T-helper 2 cell treated with Interferon-gamma antibody and Interleukin-4, amounts not matched to agents 5 μg/mL and 100 μg/mL, for 36 hours (primary cell): Measurements from ENCODE around the gene SPACA9.

Experiments used
- DNase-seq: peaks from one replicate; pipeline ENCODE4 v3.0.0; 2021; ENCODE audit warnings: low spot score
- H3K27ac Mint-ChIP-seq: one replicate; pipeline ENCODE4 v1.8.0; 2021; ENCODE audit warnings: mild to moderate bottlenecking, mixed read lengths
- H3K27me3 Mint-ChIP-seq: one replicate; pipeline ENCODE4 v1.8.0; 2021; ENCODE audit warnings: low read depth, mixed read lengths
- H3K36me3 Mint-ChIP-seq: one replicate; pipeline ENCODE4 v1.8.0; 2021; ENCODE audit warnings: low read depth, mixed read lengths
- H3K4me1 Mint-ChIP-seq: one replicate; pipeline ENCODE4 v1.8.0; 2021; ENCODE audit warnings: low read depth, mixed read lengths
- H3K4me3 Mint-ChIP-seq: one replicate; pipeline ENCODE4 v1.8.0; 2022; ENCODE audit warnings: mild to moderate bottlenecking, moderate library complexity, mixed read lengths
- H3K9me3 Mint-ChIP-seq: one replicate; pipeline ENCODE4 v1.8.0; 2021; ENCODE audit warnings: mixed read lengths

Gene SPACA9

DNA sequence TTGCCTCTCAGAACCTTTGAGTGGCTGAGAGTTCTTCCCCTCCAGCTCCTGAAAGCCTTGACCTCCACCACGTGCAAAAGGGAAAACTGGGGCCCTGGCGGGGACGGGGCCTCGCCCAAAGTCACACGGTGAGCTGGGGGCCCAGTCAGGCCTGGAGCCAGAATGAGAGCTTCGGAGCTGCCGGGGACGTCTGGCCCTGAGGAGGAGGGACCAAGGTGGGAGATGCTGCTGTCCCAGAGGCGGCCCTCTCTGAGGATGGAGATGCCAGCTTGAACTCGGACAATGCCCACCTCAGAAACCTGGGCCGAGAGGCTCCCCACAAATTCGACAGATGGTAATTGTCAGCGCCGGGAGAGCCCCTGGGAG is 1.3 kb upstream of the SPACA9 start:
- Mint-ChIP-seq H3K9me3 (no peaks in the 10 kb centered on the region), H3K4me3 (peak overlapping the region; percentile 77), H3K27ac (no peak overlapping the region), H3K4me1 (peaks cover 19% of the 10 kb centered on the region), H3K36me3 (no peaks in the 10 kb centered on the region), H3K27me3 (no peaks in the 10 kb centered on the region)
- no peak for DNase-seq

DNA sequence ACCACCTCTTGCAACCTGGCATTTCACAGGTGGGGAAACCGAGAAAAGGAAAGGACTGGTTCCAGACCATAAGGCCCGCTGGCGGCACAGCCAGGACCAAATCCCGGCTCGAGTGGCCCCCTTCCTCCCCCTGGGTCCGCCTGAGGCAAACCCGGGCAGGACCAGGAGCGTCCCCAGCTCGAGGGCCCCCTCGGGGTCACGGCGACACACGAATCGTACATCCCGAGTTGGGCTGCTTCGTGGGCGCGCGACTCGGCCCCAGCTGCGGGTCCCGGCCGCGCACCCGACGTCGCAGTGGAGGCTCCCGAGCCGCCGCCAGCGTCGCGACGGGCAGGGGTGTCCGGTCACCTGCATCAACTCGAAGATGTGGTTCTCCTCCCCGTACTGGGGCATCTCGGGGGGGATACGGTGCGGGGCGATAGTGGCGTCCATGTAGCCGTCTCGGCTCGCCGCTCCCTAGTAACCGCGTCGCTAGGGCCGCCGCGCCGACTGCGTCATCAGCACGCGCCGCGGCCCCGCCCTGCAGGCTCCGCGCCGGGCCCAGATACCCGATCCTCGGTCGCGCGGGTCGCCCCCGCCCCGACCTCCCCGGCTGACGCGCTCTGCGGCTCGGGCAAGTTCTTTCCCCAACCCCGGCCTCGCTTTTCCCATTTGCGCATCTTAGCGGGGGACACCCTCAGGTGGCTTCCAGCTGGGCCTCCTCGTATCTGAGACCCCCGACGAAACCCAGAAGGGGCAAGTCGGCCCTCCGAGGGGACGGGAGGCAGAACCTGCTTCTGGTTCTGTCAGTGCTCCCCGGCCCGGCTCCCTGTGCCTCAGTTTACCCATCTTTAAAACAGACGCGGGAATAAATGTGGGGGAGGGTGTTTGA is 639 bp upstream of the SPACA9 start, which contains the start of gene AK8:
Gene AK8, minus strand, starts transcription at position 461 of the 871 bp plus-strand sequence. Its CDS starts 29 bp downstream, at position 432.
- Mint-ChIP-seq H3K9me3 (no peaks in the 10 kb centered on the region), H3K27ac (peak within 1 kb of the TSS; percentile 81), H3K27me3 (no peaks in the 10 kb centered on the region), H3K4me3 (peak within 1 kb of the TSS; percentile 83), H3K4me1 (peaks cover 21% of the 10 kb centered on the region), H3K36me3 (no peaks in the 10 kb centered on the region)
- DNase-seq = peak; percentile 81

DNA sequence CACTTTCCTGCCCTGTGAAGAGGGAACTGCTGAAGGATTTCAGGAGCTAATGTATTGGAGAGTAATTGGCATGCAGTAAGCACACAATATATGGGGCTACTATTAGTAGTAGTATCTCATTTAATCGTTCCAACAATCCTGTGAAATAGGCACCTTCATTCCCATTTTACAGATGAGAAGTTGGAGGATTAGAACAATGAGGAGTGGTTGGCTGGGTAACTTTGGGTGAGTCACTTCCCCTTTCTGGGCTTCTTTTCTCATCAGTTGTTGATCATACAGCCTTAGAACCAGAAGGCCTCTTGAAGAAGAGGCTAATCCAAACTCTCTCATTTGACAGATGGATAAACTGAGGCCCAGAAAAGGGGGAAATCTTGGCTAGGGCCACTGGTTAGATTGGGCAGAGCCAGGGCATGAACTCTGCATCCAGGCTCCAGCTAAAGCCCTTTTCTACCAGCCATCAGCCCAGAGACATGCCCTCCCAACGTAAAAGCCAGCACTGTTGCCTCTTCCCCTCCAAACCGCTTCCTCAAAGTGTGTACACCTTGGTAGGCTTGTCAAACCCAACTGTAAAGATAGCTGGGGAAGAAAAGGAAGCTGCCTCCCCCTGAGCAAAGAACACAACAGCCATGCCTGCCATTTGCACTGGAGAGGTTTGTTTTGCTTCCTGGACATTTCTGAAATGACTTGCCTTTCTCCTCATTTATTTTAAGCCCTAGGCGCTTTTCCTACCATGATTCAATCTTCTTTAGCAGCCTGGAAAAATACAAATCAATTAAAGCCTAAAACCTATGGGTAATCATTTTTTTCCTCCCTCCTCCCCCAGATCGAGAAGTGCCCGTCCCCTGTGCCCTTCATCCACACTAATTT is 992 bp downstream of the SPACA9 start:
- peaks cover 16% of the 10 kb centered on the region for H3K4me1 Mint-ChIP-seq
- H3K9me3 Mint-ChIP-seq = no peaks in the 10 kb centered on the region
- peak overlapping the region; percentile 81 for H3K27ac Mint-ChIP-seq
- H3K36me3 Mint-ChIP-seq = no peaks in the 10 kb centered on the region
- no peaks in the 10 kb centered on the region for H3K27me3 Mint-ChIP-seq
- H3K4me3 Mint-ChIP-seq = peak overlapping the region; percentile 83
- no peak for DNase-seq

DNA sequence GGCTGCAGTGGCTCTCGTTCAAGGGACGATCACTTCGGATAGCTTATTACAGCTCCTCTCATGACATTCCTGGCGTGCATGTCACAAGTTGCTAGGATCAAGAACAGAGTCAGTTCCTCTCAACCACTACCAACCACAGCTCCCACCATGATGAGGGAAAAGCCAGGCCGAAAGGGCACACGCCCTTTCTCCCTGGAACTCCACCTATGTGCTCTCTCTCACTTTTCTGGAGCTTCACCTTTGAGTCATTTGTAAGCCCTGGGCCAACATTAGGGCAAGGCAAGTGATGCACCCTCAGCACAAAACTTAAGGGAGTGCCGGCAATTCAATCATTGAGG is 1.6 kb downstream of the SPACA9 start:
- Mint-ChIP-seq H3K4me3 (peak overlapping the region; percentile 60), H3K9me3 (no peaks in the 10 kb centered on the region), H3K27ac (peak overlapping the region; percentile 81), H3K4me1 (peaks cover 16% of the 10 kb centered on the region), H3K36me3 (no peaks in the 10 kb centered on the region), H3K27me3 (no peaks in the 10 kb centered on the region)
- DNase-seq = no peak

DNA sequence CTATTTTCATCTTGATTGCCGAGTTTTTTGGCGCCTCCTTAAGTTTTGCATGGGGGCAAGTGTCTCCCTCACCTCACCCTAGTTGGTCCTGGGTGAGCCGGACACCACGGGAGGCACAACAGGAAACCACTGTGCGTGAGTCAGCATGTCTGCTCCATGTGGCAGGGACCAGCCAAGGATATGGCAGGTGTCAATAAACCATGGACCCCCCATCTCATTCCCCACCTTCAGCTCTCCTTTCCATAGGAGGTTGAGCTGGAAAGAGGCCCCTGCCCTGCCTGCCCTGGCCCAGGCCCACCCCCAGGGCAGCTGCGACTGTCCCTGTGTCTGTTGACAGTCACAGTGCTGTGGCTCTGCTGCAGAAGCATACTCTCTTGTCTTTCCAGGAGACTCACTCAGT is 3.1 kb downstream of the SPACA9 start:
- no peak overlapping the region for H3K27ac Mint-ChIP-seq

DNA sequence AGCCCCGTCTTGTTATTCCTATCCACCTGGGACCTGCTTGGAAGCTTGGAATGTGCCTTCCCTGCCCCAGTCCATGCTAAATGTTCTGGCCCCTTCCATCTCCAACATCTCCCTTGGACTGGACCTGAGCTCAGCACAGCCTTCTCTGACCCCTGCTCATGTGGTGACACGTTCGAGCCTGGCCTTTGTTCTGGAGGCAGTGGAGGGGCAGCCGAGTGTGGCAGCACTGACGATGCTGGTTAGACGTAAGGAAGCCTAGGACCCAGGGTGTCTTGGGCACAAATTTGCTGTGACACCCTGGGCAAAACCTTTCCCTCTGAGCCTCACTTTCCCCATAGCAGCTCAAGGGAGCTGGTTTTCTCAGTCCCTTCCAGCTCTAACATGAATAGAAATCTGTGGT is 3.9 kb downstream of the SPACA9 start:
- H3K36me3 Mint-ChIP-seq = no peaks in the 10 kb centered on the region
- peaks cover 16% of the 10 kb centered on the region for H3K4me1 Mint-ChIP-seq
- DNase-seq = no peak
- H3K9me3 Mint-ChIP-seq = no peaks in the 10 kb centered on the region
- no peak overlapping the region for H3K4me3 Mint-ChIP-seq
- no peaks in the 10 kb centered on the region for H3K27me3 Mint-ChIP-seq
- H3K27ac Mint-ChIP-seq = no peak overlapping the region

More for the DNA sequence above, 3.1 kb downstream of the SPACA9 start:
- H3K9me3 Mint-ChIP-seq = no peaks in the 10 kb centered on the region
- DNase-seq = no peak
- H3K4me3 Mint-ChIP-seq = no peak overlapping the region
- H3K4me1 Mint-ChIP-seq = peaks cover 16% of the 10 kb centered on the region
- H3K27me3 Mint-ChIP-seq = no peaks in the 10 kb centered on the region
- H3K36me3 Mint-ChIP-seq = no peaks in the 10 kb centered on the region

DNA sequence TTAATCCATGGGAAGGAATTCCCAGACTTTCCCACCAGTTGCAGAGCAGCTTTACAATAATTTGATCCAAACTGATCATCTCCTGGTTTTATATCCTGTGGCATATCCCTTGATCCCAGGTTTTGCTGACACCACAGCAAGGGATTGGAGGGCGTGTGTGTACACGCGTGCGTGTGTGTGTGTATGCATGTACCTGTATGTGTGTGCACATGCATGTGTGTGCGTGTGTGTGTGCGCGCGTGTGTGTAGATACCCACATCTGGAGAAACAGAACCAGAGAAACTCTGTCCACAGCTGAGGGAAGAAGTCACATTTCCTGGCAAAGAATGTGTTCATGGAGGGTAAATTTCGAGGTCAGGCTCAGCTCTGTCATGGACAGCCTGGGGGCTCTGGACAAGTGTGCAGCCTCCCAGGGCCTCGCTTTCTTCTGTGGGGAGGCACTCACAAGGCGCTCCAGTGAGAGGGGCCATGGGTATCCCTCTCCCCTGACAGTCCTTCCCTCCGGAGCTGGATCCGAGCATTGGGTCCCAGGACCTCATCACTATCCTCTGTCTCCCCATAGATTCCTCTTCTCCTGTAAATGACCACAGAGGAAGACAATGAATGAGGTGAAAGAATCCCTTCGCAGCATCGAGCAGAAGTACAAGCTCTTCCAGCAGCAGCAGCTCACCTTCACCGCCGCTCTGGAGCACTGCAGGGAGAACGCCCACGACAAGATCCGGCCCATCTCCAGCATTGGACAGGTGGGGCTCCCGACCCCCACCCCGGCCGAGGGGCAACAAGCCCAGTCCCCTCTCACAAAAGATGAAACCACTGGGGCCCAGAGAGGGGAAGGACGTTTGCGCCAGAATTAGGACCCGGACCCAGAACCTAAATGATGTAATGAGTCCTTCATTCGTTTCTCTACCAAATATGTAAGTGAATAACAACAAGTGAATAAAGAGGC is 4.9 kb downstream of the SPACA9 start:
- Mint-ChIP-seq H3K27me3 (no peaks in the 10 kb centered on the region), H3K4me3 (no peak overlapping the region), H3K36me3 (no peaks in the 10 kb centered on the region), H3K27ac (no peak overlapping the region), H3K4me1 (peaks cover 16% of the 10 kb centered on the region), H3K9me3 (no peaks in the 10 kb centered on the region)
- no peak for DNase-seq

DNA sequence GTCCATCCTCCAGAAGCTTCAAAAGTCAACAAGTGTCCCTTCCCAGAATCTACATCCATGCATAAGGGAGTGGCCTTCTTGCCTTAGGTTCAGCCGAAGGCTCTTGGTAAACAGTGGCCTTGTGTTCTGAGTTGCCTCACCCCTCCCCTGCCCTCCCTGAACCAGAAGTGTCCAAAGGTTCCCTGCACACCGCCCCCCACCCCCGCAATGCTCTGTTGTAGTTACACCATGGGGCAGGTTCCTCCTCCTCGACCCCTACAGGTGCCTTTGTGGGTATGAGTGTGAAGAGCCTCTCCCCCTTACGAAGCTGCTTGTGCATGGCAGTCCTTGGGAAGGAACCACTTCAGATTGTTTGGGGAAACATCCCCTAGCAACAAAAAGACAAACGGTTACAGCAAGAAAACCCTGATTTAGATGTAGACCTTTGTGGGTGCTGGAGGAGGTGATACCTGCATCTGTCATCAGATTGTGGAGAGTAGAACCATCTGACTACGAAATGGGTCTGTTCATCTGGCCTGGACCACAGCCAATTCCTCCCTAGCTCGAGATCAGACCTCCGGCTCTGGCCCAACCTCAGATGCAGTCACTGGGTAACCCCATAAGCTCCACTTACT is 7.1 kb downstream of the SPACA9 start:
- H3K4me1 Mint-ChIP-seq = peaks cover 2% of the 10 kb centered on the region
- no peaks in the 10 kb centered on the region for H3K9me3 Mint-ChIP-seq
- DNase-seq = no peak
- no peaks in the 10 kb centered on the region for H3K27me3 Mint-ChIP-seq
- H3K4me3 Mint-ChIP-seq = no peak overlapping the region
- H3K36me3 Mint-ChIP-seq = no peaks in the 10 kb centered on the region
- H3K27ac Mint-ChIP-seq = no peak overlapping the region

DNA sequence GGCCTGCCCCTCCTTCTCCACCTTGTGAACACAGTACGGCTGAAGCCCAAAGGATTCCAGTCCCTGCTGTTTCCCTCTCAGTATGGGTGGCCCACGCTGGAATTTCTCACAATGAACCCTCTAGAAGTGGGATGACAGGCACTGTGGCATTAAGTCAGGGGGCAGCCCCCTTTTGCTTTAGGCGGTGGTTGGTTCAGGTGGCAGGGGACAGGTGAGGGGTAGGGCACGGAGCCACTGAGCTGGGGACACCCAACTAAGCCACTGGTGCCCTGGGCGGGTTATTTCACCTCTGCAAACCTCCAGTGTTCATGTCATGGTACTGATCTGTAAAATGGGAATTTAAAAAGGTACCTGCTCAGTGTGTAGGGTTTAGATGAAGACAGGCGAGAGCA is 7.6 kb downstream of the SPACA9 start:
- Mint-ChIP-seq H3K27me3 (no peaks in the 10 kb centered on the region), H3K4me1 (peaks cover 2% of the 10 kb centered on the region), H3K36me3 (no peaks in the 10 kb centered on the region), H3K4me3 (no peak overlapping the region), H3K27ac (no peak overlapping the region), H3K9me3 (no peaks in the 10 kb centered on the region)
- DNase-seq = no peak

DNA sequence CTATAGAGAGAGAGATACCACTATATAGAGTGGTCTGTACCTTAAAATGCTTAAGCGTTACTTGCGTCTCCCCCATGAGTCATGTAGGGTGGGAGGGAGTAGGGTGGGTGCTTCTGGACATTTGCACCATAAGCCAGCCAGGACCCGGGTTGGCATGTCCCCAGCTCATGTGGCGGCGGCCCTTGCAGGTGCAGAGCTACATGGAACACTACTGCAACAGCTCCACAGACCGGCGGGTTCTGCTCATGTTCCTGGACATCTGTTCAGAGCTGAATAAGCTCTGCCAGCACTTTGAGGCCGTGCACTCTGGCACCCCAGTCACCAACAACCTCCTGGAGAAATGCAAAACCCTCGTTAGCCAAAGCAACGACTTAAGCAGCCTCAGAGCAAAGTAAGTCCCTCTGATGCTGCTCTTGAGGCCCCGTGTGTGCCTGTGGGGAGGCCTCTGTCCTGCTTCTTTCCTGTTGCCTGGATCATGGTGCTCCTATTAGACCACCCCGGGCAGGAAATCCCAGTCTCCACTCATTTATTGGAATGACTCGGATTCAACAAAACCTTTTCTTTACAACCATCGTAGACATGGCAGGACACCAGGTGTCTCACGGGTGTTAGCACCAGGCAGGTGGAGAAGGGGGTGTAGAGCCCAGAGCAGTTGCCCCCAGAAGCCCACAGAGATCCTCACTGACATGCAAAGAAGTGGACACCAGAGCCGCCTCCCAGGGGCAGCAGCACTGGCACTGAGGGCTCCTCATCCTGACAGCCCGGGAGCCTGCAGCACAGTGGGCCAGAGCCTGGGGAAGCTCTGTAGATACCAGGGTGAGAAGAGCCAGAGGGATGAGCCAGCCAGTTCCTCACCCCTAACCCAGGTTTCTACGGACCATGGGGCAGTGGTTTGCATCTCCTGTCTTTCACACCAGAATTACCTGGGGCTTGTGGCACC is 8.8 kb downstream of the SPACA9 start:
- Mint-ChIP-seq H3K9me3 (no peaks in the 10 kb centered on the region), H3K27ac (no peak overlapping the region), H3K4me3 (no peak overlapping the region), H3K4me1 (peaks cover 2% of the 10 kb centered on the region), H3K27me3 (no peaks in the 10 kb centered on the region), H3K36me3 (no peaks in the 10 kb centered on the region)
- DNase-seq = no peak

DNA sequence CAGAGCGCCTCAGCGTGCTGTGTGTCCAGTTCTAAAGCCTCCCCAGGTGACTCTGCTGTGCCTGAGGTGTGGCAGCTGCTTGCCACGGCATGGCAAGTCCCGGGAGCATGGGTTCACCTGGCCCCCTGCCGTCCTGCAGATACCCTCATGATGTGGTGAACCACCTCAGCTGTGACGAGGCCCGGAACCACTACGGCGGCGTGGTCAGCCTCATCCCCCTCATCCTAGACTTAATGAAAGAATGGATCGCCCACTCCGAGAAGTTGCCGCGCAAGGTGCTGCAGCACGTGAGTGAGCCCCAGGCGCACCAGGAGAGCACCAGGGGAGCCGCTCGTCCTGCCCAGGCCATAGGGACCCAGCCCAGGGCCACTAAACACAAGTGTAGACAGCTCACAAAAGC is 9.5 kb downstream of the SPACA9 start:
- no peak for DNase-seq
- Mint-ChIP-seq H3K4me1 (no peaks in the 10 kb centered on the region), H3K9me3 (no peaks in the 10 kb centered on the region), H3K4me3 (no peak overlapping the region), H3K36me3 (no peaks in the 10 kb centered on the region), H3K27ac (no peak overlapping the region), H3K27me3 (no peaks in the 10 kb centered on the region)

DNA sequence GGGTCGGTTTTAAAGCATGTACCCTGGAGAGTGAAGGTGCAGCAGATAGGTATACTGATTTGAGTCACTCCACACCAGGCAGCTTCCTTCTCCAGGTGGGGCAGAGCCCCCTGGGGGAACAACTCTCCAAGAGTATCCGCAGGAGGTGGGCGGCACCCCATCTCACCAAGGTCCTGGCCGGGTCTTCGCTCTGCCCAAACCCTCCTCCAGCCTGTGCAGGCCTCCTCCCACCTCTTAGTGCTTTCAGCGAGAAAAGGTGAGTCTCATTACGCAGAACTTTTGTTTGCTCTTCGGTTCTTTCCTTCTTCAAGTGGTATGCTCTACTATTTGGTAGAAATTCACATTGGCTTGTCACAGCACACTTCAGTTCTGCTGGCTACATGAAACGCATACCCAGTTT is 13.7 kb downstream of the SPACA9 start:
- Mint-ChIP-seq H3K36me3 (peaks cover 12% of the 10 kb centered on the region), H3K27ac (peak overlapping the region; percentile 22), H3K4me3 (no peak overlapping the region), H3K27me3 (no peaks in the 10 kb centered on the region), H3K9me3 (no peaks in the 10 kb centered on the region), H3K4me1 (peaks cover 3% of the 10 kb centered on the region)
- DNase-seq = no peak
